Activated CD4-positive, CD25-positive, alpha-beta regulatory T cell treated with anti-CD3 and anti-CD28 coated beads, Interleukin-2, amount 50 U/mL, for 16 hours (primary cell): ENCODE results near the gene LDLR.

ENCODE experiments used
- DNase-seq: peaks from one replicate; pipeline ENCODE4 v3.0.0-alpha.2; 2020; ENCODE audit warnings: low read depth, low spot score

LDLR gene

GRCh38 chr19:11089254-11090013, at the start of gene LDLR:
LDLR (plus strand) TSS chr19:11089463; CDS start chr19:11089549, 86 bp downstream.
- peak; percentile 55 for DNase-seq

DNA sequence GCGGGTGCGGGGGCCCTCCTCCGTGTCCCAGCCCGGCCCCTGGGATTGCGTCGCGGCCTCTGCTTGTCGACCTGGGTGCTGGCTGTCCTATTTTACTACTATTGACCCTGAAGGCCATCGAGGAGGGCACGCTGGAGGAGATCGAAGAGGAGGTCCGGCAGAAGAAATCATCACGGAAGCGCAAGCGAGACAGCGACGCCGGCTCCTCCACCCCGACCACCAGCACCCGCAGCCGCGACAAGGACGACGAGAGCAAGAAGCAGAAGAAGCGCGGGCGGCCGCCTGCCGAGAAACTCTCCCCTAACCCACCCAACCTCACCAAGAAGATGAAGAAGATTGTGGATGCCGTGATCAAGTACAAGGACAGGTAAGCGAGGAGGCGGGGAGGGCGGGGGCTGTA, 48.1 kb upstream of the LDLR start:
- no peak for DNase-seq

- DNase-seq: no peak
These were observed 47.2 kb upstream of the LDLR start for GRCh38 chr19:11041966-11042627.

- DNase-seq: no peak
These were observed 44.8 kb upstream of the LDLR start for GRCh38 chr19:11044431-11044830.

GRCh38 chr19:11045536-11045935, 43.7 kb upstream of the LDLR start:
- DNase-seq: no peak

GRCh38 chr19:11046605-11047354, 42.5 kb upstream of the LDLR start:
- no peak for DNase-seq

DNA sequence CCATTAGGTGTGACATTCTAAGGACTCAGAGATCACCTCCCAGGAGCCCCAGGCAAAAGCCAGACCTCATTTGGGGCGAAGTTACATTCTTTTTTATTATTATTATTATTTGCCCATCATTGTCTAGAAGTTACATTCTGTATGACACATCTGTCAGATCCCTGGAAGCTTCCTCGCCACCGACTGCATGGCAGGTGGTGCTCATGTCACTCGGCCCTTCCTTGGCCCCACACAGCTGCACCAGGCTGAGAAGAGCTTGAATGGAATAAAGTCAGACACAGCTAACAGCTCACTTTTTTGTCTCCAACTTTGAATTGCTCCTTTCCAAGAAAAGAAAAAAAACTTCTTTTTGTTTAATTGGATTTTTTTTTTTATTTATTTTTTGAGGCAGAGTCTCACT, 41.4 kb upstream of the LDLR start:
- DNase-seq: no peak

GRCh38 chr19:11050323-11051114, 38.7 kb upstream of the LDLR start:
- DNase-seq: no peak

DNA sequence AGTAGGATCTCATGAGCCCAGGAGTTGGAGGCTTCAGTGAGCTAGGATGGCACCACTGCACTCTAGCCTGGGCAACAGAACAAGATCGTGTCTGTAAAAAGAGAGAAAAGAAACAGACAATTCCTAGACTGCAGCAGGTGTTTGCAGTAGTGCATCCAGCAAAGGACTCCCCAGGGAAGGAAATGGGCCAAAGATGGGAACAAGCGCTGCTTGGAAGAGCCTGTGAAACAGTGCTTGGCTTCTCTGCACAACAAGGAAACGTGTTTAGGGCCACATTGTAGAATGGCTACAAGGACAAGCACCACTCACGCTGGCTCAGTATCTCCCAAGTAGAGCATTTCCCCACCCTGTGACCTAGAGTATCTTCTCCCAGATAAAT, 35.5 kb upstream of the LDLR start:
- DNase-seq: no peak

GRCh38 chr19:11054200-11054599, 35.1 kb upstream of the LDLR start:
- no peak for DNase-seq

DNA sequence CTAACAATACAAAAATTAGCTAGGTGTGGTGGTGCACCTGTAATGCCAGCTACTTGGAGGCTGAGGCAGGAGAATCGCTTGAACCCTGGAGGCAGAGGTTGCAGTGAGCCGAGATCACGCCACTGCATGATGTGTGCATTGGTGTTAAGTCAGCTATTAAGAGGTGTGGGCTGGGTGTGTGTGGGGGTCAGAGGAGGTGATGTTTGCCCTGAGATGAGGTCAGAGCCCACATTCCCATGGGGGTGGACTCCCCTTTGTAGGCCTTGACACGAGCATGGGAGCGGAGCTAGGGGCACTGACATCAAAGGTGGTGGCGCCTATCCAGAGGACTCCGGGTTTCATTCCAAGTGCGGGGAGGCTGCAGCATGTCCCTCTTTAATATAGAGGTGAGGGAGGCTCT, 34.6 kb upstream of the LDLR start:
- no peak for DNase-seq

- DNase-seq: no peak
These were observed 30.8 kb upstream of the LDLR start for GRCh38 chr19:11058246-11059030.

- no peak for DNase-seq
These were observed 29.5 kb upstream of the LDLR start for GRCh38 chr19:11059511-11060358.

- DNase-seq: no peak
These were observed 27.3 kb upstream of the LDLR start for GRCh38 chr19:11061952-11062351.

DNA sequence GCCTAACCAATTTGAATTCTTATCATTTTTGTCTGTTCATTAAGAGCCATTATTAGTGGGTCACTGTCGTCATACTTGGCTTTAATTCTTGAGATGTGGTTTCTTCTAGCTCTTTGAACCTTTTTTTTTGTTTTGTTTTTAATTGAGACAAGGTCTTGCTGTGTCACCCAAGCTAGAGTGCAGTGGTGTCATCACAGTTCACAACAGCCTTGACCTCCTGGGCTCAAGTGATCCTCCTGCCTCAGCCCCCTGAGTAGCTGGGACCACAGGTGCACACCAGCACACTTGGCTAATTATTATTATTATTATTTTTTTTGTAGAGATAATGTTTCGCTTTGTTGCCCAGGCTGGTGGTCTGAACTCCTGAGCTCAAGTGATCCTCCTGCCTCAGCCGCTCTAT, 25.8 kb upstream of the LDLR start:
- no peak for DNase-seq

DNA sequence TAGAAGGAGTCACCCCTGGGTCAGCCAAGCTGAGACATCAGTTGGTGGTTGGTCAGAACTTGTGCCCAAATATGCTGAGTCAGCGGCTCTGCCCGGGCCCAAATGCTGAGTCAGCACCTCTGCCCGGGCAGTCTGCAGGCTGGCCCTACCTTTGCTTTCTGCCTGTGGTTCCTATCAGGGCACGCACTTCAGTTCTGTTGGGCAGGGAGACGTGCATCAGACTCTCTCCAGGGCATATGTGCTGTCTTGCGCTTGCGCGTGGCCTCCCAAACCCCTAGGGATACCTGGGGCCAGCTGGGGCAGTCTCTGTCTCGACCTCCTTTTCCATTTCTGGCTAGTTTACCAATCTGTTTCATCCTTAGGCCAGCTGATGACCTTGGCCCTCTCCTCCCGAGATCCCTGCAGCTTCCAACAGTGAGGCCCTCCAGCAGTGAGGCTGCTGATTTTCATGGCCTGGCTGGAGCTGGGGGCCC, 24.4 kb upstream of the LDLR start:
- no peak for DNase-seq

DNA sequence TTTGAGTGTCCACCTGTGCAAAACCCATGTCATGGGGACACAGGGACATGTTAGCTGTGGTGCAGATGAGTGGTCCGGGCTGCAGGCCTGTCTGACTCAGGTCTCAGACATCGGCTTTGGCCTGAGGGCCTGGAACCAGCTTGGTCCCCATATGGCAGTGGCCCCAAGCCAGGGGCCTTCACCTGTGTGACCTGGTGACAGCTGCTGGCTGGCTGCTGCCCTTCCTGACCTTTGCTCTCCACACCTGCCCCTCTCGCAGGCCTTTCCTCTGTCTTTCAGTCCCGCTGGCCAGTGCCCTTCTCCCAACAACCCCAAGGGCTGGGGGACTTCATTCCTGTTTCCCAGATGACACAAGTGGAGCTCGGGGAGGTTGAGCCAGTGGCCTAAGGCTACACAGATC, 22.9 kb upstream of the LDLR start:
- no peak for DNase-seq

- DNase-seq: no peak
These were observed 21.7 kb upstream of the LDLR start for GRCh38 chr19:11067356-11068113.

DNA sequence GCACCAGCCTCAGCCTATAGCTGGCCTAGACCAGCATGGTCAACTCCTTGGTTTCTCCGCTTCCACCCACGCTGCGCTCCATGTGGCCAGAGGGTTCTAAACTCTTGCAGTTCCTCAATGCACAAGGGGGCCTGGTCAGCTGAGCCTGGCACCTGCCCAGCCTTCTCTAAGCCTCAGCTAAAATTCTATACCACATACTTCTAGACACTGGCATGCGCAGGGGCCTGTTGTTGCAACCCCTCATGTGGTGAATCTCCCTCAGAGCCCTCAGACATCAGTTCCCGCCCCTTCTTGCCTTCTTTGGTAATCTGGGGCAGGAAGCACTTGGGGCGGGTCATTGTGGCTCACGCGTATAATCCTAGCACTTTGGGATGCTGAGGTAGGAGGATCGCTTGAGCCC, 19.7 kb upstream of the LDLR start:
- DNase-seq: no peak
